KBM-7 (cell line): ENCODE results near the gene DCAF16.

Experiments
- DNase-seq: peaks from one replicate; pipeline ENCODE4 v3.0.0-alpha.2; 2015
- in situ Hi-C: fragments of 300-500 bp; cut with MboI; formaldehyde crosslinking; loops from 2 replicates; pipeline ENCODE4 v1.14.3; 2020; ENCODE audit warnings: low sequenced_read_pairs, low pct_unique_long_range_greater_than_20kb, mixed read lengths

DCAF16 gene

DNA sequence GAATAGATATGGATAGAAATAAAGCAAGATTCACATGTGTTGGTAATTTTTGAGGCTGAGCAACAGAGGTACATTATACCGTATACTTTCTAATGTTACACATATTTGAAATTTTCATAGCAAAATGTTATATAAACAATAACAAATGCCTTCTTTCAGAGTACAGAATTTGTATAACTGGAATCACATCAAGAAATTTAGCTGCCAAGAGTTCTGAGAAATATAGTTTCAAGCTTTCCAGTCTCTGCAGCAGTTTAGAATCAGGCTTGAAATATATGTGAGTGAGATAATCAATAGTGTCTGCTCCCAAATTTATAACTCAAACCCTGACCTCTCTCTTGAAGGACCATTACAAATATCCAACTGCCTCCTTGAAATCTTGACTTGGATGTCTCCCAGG lies 52.9 kb downstream of the DCAF16 start:
- no peak for DNase-seq
- in situ Hi-C loops: no loop called here

GRCh38 chr4:17753646-17754045 lies 56.9 kb downstream of the DCAF16 start:
- no peak for DNase-seq
- in situ Hi-C loops: no loop called here
